GM21528 (cell line): ENCODE results near the gene CCDC102A.
A peak's percentile ranks its signal among the peaks of the same experiment; 100 is the strongest.

ENCODE experiments used
- ATAC-seq: cut with Tn5 transposase; IDR thresholded peaks from one replicate; pipeline ENCODE4 v1.9.1; 2021; ENCODE audit warnings: mild to moderate bottlenecking, moderate library complexity; ENCODE audit not compliant: unreplicated experiment, low FRiP score

The CCDC102A gene

DNA sequence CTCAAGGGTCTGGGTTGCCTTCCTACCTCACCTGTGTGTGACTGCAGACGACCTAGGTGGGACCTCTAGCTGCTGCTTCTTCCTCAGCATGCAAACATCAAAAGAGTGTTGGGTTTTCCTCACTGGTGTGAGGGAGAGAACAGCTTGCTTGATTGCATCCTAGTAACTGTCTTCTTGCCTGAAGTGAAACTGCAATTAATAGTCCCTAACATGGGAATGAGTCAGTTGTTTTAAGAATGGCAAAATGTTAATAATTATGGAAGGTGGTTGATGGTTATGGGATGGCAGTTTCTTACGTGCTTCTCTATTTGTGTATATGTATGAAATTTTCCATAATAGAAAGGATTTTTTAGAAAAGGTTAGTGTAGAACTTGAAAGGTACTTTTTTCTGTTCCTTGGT is 68.0 kb downstream of the CCDC102A start:
- ATAC-seq: no peak

DNA sequence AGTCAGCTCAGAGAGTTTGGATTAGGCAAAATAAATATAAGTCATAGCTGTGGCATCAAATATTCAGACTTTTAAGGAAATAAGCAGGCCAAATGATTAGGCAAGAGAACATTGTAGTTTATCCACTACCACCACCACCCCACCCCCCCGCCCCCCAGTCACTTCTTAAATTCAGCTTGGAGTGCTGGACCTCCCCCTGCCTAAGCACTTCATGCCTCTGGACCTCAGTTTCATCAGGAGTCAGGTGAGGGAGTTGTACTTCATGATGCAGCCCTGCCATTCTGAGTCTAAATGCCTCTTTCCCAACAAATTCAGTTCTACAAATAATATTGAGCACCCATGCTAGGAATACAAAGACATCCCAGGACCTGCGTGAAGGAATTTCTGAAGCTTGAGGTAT is 71.8 kb downstream of the CCDC102A start:
- no peak for ATAC-seq

- ATAC-seq: no peak
Measured at GRCh38 chr16:57462978-57463362, 73.4 kb downstream of the CCDC102A start.

- ATAC-seq: peak; percentile 78
Measured at GRCh38 chr16:57462209-57462977, 74.0 kb downstream of the CCDC102A start, which contains the start of gene POLR2C. TSS of gene POLR2C (plus strand) at chr16:57462679. CDS start at chr16:57462725, 46 bp downstream.
